Calu3 (cell line): ENCODE results near the gene TBX15. TPM values are rescaled to one million over a fixed set of nuclear protein-coding genes. Genes with fewer than 3 reads are reported as not detected.

ENCODE experiments used
- BruUV-seq: library from RNA; stranded (reverse); fragments of 400-500 nt; replicated peaks from 2 replicates; lab custom pipeline; 2021; lab: Mats Ljungman, UMichigan
- CTCF ChIA-PET: fragments of 300-600 bp; sonication (Branson Sonifier 250); formaldehyde crosslinking; loops from one replicate; lab custom pipeline; 2022; ENCODE audit warnings: antibody characterized with exemption; lab: Charles Lee
- DNase-seq: peaks from one replicate; pipeline ENCODE4 v3.0.0; 2022
- H3K27ac Mint-ChIP-seq: one replicate; pipeline ENCODE4 v1.8.0; 2022; ENCODE audit warnings: mixed read lengths; ENCODE audit not compliant: unreplicated experiment
- H3K27me3 Mint-ChIP-seq: one replicate; pipeline ENCODE4 v1.8.0; 2022; ENCODE audit warnings: mixed read lengths; ENCODE audit not compliant: unreplicated experiment
- H3K36me3 Mint-ChIP-seq: one replicate; pipeline ENCODE4 v1.8.0; 2022; ENCODE audit warnings: mild to moderate bottlenecking, moderate library complexity, mixed read lengths; ENCODE audit not compliant: insufficient read depth, unreplicated experiment
- H3K4me1 Mint-ChIP-seq: one replicate; pipeline ENCODE4 v1.8.0; 2022; ENCODE audit warnings: mild to moderate bottlenecking, low read depth, mixed read lengths; ENCODE audit not compliant: unreplicated experiment
- H3K4me3 Mint-ChIP-seq: one replicate; pipeline ENCODE4 v1.8.0; 2022; ENCODE audit warnings: mild to moderate bottlenecking, low read depth, moderate library complexity, mixed read lengths; ENCODE audit not compliant: unreplicated experiment
- H3K9me3 Mint-ChIP-seq: one replicate; pipeline ENCODE4 v1.8.0; 2022; ENCODE audit warnings: low read depth, mixed read lengths; ENCODE audit not compliant: unreplicated experiment
- CTCF ChIP-seq: fragments of 200-600 bp; IDR thresholded peaks from one replicate; pipeline ENCODE4 v1.8.0; 2022; ENCODE audit warnings: antibody characterized with exemption; ENCODE audit not compliant: unreplicated experiment
- intact Hi-C: fragments of 100-400 bp; cut with micrococcal nuclease; formaldehyde crosslinking; loops from one replicate; pipeline ENCODE4 v1.10.0; 2022; ENCODE audit not compliant: unreplicated experiment
- total RNA-seq: library from RNA; stranded (reverse); gene quantifications from 2 replicates; pipeline ENCODE4 v1.2.3, GENCODE V29; 2022

Gene TBX15
- total RNA-seq, 1 experiment from 2014 or later, result not detected

- H3K27ac Mint-ChIP-seq, result no peak overlapping the region
- no TSS peak for BruUV-seq
- DNase-seq, result no peak
- H3K27me3 Mint-ChIP-seq, result peaks cover 35% of the 10 kb centered on the region
- intact Hi-C loops, result loop anchor here (5.0 kb wide), 4 partner anchors 42 to 927 kb away; no protein-coding TSS in a partner anchor
- H3K4me1 Mint-ChIP-seq, result peaks cover 29% of the 10 kb centered on the region
- CTCF ChIA-PET, result no interaction called here
- H3K36me3 Mint-ChIP-seq, result peaks cover 26% of the 10 kb centered on the region
- no peak overlapping the region for H3K4me3 Mint-ChIP-seq
- no peaks in the 10 kb centered on the region for H3K9me3 Mint-ChIP-seq
- no peak for TF ChIP-seq CTCF
Measured at GRCh38 chr1:119004781-119005180, 16.6 kb upstream of the TBX15 start.

GRCh38 chr1:119004129-119004527 lies 16.0 kb upstream of the TBX15 start:
- Mint-ChIP-seq H3K27ac (no peak overlapping the region), H3K4me1 (peaks cover 26% of the 10 kb centered on the region), H3K4me3 (no peak overlapping the region), H3K27me3 (peaks cover 30% of the 10 kb centered on the region), H3K9me3 (no peaks in the 10 kb centered on the region), H3K36me3 (peaks cover 25% of the 10 kb centered on the region)
- CTCF ChIA-PET, result no interaction called here
- no TSS peak for BruUV-seq
- intact Hi-C loops, result loop anchor here (5.0 kb wide), 2 partner anchors 42 to 92 kb away; no protein-coding TSS in a partner anchor
- no peak for DNase-seq
- no peak for TF ChIP-seq CTCF

GRCh38 chr1:119003413-119004128 lies 15.4 kb upstream of the TBX15 start:
- H3K9me3 Mint-ChIP-seq, result no peaks in the 10 kb centered on the region
- DNase-seq, result no peak

GRCh38 chr1:119002028-119002686 lies 14.0 kb upstream of the TBX15 start:
- no peak for TF ChIP-seq CTCF
- no peaks in the 10 kb centered on the region for H3K9me3 Mint-ChIP-seq
- peaks cover 16% of the 10 kb centered on the region for H3K36me3 Mint-ChIP-seq
- BruUV-seq, result no TSS peak
- intact Hi-C loops, result loop anchor here (5.0 kb wide), 2 partner anchors 40 to 90 kb away; no protein-coding TSS in a partner anchor
- H3K4me3 Mint-ChIP-seq, result peak overlapping the region; percentile 68
- peak; percentile 62 for DNase-seq
- H3K4me1 Mint-ChIP-seq, result peaks cover 14% of the 10 kb centered on the region
- CTCF ChIA-PET, result interaction anchor here (0.6 kb wide), 1 partner anchor 236 kb away, joined by 3 read pairs; no protein-coding TSS in a partner anchor
- peaks cover 31% of the 10 kb centered on the region for H3K27me3 Mint-ChIP-seq
- H3K27ac Mint-ChIP-seq, result peak overlapping the region; percentile 96

More at GRCh38 chr1:119003413-119004128, 15.4 kb upstream of the TBX15 start:
- no TSS peak for BruUV-seq
- CTCF ChIA-PET, result no interaction called here
- peaks cover 28% of the 10 kb centered on the region for H3K27me3 Mint-ChIP-seq
- TF ChIP-seq CTCF, result no peak
- H3K27ac Mint-ChIP-seq, result no peak overlapping the region
- peaks cover 21% of the 10 kb centered on the region for H3K4me1 Mint-ChIP-seq
- H3K36me3 Mint-ChIP-seq, result peaks cover 19% of the 10 kb centered on the region
- no peak overlapping the region for H3K4me3 Mint-ChIP-seq
- intact Hi-C loops, result loop anchor here (5.0 kb wide), 2 partner anchors 41 to 91 kb away; no protein-coding TSS in a partner anchor
